Stimulated activated CD4-positive, alpha-beta T cell treated with anti-CD3 and anti-CD28 coated beads, Interleukin-2, amount 100 ng/mL, for 24 hours (primary cell): ENCODE measurements around the gene PCDHA1.
"Not testable (repeated sequence)": the region's sequence is repeated elsewhere in the genome, so short reads cannot be mapped to it uniquely, and the experiment has no call there.

Source experiments
- DNase-seq, 2 donors: peaks; one replicate each; pipeline ENCODE4 v3.0.0-alpha.2; 2020

PCDHA1 gene

DNA sequence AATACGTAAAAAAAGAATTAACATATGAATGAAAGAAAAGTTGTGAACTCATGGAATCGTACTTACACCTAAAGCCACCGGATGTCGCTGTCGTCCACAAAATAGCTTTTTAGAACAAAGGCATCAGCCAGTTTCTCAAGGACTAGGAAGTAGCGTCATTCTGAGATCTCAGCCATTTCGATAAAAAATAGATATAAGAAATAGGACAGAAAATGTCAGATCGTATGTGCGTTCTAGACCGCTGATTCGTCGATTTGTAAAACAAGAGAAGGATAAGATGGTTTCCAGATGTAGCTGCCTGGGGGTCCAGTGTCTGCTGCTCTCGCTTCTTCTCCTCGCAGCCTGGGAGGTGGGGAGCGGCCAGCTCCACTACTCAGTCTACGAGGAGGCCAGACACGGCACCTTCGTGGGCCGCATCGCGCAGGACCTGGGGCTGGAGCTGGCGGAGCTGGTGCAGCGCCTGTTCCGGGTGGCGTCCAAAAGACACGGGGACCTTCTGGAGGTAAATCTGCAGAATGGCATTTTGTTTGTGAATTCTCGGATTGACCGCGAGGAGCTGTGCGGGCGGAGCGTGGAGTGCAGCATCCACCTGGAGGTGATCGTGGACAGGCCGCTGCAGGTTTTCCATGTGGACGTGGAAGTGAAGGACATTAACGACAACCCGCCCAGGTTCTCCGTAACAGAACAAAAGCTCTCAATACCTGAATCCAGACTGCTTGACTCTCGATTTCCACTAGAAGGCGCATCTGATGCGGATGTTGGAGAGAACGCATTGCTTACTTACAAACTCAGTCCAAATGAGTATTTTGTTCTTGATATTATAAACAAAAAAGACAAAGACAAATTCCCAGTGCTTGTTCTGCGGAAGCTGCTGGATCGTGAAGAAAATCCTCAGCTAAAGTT, 70.1 kb downstream of the PCDHA1 start, which contains the start of gene PCDHA10:
PCDHA10 (plus strand) TSS at position 126 of the 903 bp plus-strand sequence; CDS start at position 278, 152 bp downstream.
- DNase-seq = no peak

DNA sequence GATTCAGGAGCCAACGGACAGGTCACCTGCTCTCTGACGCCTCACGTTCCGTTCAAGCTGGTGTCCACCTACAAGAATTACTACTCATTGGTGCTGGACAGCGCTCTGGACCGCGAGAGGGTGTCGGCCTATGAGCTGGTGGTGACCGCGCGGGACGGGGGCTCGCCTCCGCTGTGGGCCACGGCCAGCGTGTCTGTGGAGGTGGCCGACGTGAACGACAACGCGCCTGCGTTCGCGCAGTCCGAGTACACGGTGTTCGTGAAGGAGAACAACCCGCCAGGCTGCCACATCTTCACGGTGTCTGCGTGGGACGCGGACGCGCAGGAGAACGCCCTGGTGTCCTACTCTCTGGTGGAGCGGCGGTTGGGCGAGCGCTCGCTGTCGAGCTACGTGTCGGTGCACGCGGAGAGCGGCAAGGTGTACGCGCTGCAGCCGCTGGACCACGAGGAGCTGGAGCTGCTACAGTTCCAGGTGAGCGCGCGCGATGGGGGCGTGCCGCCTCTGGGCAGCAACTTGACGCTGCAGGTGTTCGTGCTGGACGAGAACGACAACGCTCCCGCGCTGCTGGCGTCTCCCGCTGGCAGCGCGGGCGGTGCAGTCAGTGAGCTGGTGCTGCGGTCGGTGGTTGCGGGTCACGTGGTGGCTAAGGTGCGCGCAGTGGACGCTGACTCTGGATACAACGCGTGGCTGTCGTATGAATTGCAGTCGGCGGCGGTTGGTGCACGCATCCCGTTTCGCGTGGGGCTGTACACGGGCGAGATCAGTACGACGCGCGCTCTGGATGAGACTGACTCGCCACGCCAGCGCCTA, 71.4 kb downstream of the PCDHA1 start:
- DNase-seq = no peak

DNA sequence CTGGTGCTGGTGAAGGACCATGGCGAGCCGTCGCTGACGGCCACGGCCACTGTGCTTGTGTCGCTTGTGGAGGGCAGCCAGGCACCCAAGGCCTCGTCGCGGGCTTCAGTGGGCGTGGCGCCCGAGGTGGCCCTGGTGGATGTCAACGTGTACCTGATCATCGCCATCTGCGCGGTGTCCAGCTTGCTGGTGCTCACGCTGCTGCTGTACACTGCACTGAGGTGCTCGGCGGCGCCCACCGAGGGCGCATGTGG, 72.0 kb downstream of the PCDHA1 start:
- DNase-seq = no peak

DNA sequence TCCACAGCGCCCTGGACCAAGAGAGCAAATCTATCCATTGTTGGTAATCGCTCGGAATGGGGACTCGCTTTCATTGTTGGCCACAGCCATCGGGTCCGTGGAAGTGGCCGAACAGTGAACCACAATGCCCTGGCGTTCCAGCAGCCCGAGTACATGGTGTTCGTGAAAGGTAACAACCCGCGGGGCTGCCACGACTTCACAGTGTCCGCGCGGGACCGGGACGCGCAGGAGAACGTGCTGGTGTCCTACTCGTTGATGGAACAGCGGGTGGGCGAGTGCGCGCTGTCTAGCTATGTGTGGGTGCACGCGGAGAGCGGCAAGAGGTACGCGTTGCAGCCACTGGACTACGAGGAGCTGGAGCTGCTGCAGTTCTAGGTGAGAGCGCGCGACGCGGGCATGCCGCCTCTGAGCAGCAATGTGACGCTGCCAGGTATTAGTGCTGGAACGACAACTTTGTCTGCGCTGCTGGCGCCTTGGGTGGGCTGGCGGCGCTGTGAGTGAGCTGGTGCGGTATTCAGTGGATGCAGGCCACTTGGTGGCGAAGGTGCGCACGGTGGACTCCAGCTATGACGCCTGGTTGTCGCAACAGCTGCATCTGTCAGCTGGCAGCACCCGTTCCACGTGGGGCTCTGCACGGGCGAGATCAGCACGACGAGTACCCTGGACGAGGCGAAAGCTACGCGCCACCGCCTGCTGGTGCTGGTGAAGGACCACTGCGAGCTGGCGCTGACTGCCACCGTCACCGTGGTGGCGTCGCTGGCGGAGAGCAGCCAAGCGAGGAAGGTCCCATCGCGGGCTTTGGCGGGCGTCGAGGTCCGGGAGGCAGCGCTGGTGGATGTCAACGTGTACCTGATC, 76.7 kb downstream of the PCDHA1 start:
- no peak for DNase-seq

DNA sequence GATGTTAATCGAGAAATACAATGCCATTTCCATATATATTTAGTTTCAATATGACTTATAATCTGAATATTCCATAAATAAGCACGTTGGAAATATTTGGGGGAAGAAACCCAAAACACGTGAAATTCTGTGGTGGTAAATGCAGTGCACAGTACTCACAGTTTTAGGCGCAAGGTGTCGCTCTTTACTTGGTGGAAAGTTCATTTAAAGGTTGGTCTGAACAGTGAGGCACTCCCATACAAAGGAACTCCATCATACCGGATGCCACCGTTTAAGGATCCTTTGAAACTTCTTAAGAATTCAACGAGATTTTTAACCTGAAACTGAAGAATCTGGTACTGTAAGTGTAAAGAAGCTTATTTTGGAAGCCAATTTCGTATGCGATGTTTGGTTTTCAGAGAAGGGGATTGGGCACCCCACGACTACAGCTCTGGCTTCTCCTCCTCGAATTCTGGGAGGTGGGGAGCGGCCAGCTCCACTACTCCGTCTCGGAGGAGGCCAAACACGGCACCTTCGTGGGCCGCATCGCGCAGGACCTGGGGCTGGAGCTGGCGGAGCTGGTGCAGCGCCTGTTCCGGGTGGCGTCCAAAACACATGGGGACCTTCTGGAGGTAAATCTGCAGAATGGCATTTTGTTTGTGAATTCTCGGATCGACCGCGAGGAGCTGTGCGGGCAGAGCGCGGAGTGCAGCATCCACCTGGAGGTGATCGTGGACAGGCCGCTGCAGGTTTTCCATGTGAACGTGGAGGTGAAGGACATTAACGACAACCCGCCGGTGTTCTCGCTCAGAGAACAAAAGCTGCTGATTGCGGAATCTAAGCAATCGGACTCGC, 83.0 kb downstream of the PCDHA1 start, which contains the start of gene PCDHA11:
PCDHA11 (plus strand) TSS at position 237 of the 834 bp plus-strand sequence; CDS start at position 384, 147 bp downstream.
- no peak for DNase-seq

DNA sequence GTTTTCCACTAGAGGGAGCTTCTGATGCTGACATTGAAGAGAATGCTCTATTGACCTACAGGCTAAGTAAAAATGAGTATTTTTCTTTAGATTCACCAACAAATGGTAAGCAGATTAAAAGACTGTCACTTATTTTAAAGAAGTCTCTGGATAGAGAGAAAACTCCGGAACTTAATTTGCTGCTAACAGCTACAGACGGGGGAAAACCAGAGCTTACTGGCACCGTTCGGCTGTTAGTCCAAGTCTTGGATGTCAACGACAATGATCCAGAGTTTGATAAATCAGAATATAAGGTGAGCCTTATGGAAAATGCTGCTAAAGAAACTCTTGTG, 83.6 kb downstream of the PCDHA1 start:
- no peak for DNase-seq

DNA sequence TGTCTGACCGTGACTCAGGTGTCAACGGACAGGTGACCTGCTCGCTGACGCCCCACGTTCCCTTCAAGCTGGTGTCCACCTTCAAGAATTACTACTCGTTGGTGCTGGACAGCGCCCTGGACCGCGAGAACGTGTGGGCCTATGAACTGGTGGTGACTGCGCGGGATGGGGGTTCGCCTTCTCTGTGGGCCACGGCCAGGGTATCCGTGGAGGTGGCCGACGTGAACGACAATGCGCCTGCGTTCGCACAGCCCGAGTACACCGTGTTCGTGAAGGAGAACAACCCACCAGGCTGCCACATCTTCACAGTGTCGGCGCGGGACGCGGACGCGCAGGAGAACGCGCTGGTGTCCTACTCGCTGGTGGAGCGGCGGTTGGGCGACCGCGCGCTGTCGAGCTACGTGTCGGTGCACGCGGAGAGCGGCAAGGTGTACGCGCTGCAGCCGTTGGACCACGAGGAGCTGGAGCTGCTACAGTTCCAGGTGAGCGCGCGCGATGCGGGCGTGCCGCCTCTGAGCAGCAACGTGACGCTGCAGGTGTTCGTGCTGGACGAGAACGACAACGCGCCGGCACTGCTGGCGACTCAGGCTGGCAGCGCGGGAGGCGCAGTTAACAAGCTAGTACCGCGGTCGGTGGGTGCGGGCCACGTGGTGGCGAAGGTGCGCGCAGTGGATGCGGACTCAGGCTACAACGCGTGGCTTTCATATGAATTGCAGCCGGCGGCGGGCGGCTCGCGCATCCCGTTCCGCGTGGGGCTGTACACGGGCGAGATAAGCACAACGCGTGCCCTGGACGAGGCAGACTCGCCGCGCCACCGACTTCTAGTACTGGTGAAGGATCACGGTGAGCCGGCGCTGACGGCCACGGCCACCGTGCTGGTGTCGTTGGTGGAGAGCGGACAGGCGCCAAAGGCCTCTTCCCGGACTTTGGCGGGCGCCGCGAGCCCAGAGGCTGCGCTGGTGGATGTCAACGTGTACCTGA, 84.6 kb downstream of the PCDHA1 start:
- no peak for DNase-seq

DNA sequence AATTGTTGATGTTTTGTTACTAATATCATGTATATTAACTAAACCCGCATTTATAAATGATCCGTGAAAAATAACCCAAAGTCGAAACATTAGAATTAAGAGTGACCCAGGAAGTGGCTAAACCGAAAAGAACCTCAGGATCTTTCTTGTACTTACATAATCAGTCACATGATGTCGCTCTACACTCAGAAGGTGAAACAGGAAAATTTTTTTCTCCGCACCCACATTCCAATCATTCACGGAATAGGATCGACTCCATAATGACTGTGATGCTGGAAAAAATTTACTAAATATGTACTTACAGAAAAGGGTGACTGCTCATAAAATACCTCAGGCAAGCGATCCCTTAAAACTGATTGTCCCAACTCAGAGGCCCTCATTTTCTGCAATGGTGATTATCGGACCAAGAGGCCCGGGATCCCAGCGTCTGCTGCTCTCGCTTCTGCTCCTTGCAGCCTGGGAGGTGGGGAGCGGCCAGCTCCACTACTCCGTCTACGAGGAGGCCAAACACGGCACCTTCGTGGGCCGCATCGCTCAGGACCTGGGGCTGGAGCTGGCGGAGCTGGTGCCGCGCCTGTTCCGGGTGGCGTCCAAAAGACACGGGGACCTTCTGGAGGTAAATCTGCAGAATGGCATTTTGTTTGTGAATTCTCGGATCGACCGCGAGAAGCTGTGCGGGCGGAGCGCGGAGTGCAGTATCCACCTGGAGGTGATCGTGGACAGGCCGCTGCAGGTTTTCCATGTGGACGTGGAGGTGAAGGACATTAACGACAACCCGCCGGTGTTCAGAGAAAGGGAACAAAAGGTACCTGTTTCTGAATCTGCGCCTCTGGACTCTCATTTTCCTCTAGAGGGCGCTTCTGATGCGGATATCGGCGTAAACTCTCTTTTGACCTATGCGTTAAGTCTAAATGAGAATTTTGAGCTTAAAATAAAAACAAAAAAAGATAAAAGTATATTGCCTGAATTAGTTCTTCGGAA, 89.4 kb downstream of the PCDHA1 start, which contains the start of gene PCDHA12:
PCDHA12 (plus strand) TSS at position 224 of the 981 bp plus-strand sequence; CDS start at position 389, 165 bp downstream.
- no peak for DNase-seq

DNA sequence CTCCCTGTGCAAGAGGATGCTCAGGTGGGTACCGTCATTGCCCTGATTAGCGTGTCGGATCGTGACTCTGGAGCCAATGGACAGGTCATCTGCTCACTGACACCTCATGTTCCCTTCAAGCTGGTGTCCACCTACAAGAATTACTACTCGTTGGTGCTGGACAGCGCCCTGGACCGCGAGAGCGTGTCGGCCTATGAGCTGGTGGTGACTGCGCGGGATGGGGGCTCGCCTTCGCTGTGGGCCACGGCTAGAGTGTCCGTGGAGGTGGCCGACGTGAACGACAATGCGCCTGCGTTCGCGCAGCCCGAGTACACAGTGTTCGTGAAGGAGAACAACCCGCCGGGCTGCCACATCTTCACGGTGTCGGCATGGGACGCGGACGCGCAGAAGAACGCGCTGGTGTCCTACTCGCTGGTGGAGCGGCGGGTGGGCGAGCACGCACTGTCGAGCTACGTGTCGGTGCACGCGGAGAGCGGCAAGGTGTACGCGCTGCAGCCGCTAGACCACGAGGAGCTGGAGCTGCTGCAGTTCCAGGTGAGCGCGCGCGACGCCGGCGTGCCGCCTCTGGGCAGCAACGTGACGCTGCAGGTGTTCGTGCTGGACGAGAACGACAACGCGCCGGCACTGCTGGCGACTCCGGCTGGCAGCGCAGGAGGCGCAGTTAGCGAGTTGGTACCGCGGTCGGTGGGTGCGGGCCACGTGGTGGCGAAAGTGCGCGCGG, 90.8 kb downstream of the PCDHA1 start:
- not testable (repeated sequence) for DNase-seq

DNA sequence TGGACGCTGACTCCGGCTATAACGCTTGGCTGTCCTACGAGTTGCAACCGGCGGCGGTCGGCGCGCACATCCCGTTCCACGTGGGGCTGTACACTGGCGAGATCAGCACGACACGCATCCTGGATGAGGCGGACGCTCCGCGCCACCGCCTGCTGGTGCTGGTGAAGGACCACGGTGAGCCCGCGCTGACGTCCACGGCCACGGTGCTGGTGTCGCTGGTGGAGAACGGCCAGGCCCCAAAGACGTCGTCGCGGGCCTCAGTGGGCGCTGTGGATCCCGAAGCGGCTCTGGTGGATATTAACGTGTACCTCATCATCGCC, 91.3 kb downstream of the PCDHA1 start:
- DNase-seq = no peak

DNA sequence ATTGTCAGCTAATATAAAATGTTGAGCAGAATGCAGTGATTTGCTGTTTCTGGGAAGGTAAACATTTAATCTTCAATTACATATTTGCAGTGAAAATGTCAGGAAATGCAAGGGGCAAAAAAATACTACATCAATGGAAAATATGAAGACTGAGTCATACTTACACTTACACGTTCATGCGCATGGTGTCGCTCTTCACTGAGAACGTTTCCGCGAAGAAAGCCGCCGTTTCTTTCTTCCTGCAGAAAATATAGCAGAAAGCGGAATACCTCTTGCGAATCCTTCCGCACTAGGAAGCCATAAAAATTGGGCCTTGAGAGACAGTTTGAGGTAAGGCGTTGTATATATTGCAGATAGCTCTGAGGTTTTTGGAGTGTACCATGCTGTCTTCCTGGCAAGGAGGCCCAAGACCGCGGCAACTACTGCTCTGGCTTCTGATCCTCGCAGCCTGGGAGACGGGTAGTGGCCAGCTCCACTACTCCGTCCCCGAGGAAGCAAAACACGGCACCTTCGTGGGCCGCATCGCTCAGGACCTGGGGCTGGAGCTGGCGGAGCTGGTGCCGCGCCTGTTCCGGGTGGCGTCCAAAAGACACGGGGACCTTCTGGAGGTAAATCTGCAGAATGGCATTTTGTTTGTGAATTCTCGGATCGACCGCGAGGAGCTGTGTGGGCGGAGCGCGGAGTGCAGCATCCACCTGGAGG, 96.1 kb downstream of the PCDHA1 start, which contains the start of gene PCDHA13:
PCDHA13 (plus strand) TSS at position 236 of the 702 bp plus-strand sequence; CDS start at position 381, 145 bp downstream.
- no peak for DNase-seq

DNA sequence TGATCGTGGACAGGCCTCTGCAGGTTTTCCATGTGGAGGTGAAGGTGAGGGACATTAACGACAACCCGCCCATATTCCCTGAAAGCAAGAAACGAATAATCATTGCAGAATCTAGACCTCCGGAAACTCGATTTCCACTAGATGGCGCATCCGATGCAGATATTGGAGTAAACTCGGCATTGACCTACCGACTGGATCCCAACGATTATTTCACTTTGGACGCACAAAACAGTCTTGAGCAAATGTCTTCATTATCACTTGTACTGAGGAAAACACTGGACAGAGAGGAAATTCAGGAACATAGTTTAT, 96.6 kb downstream of the PCDHA1 start:
- no peak for DNase-seq

DNA sequence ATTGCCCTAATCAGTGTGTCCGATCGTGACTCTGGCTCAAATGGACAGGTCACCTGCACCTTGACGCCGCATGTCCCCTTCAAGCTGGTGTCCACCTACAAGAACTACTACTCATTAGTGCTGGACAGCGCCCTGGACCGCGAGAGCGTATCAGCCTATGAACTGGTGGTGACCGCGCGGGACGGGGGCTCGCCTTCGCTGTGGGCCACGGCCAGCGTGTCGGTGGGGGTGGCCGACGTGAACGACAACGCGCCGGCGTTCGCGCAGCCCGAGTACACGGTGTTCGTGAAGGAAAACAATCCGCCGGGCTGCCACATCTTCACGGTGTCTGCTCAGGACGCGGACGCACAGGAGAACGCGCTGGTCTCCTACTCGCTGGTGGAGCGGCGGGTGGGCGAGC, 97.4 kb downstream of the PCDHA1 start:
- DNase-seq = no peak

DNA sequence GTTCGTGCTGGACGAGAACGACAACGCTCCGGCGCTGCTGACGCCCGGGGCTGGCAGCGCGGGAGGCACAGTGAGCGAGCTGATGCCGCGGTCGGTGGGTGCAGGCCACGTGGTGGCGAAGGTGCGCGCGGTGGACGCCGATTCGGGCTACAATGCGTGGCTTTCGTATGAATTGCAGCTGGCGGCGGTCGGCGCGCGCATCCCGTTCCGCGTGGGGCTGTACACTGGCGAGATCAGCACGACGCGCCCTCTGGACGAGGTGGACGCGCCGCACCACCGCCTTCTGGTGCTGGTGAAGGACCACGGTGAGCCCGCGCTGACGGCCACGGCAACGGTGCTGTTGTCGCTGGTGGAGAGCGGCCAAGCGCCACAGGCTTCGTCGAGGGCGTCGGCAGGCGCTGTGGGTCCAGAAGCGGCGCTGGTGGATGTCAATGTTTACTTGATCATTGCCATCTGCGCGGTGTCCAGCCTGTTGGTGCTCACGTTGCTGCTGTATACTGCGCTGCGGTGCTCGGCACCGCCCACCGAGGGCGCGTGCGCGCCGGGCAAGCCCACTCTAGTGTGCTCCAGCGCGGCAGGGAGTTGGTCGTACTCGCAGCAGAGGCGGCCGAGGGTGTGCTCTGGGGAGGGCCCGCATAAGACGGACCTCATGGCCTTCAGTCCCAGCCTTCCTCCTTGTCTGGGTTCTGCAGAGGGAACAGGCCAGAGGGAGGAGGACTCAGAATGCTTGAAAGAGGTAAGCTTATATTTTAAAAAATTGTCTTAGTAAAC, 98.2 kb downstream of the PCDHA1 start:
- no peak for DNase-seq

DNA sequence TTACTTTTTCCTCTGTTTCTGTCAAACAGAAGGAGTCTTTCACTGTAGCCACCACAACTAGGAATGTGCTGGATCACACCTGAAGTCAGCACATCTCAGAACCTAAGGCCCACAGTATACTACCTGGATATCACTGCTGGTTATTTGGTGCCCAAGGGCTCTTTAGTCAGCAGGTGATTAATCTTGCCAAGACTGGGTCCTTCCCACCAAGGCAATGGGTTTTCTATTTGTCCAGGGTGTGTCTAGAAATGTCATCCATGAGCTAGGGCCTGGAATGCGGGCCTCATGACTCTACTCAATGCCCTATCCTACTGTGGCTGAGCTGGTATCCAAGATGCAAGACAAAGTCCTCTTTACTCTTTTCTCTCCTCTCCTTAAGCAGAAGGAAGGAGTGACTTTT, 130.4 kb downstream of the PCDHA1 start:
- DNase-seq = no peak

DNA sequence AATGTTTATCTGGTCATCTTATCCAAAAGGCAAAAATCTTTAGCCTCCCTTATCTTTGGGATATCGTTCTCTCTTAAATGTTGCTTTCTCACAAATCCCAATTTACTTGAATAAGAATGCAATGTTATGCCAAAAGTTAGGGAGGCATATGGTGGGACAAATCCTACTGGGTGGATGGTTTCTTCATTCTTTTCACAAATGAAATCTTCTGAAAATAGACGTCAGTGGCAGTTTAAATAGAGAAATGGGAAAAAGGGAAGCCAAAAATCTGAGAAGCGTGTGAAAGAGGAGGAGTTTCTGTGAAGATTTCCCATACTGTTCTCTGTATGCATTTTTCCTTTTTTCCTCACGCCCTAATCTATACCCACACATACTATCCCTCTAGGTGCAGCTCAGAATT, 137.7 kb downstream of the PCDHA1 start:
- no peak for DNase-seq

DNA sequence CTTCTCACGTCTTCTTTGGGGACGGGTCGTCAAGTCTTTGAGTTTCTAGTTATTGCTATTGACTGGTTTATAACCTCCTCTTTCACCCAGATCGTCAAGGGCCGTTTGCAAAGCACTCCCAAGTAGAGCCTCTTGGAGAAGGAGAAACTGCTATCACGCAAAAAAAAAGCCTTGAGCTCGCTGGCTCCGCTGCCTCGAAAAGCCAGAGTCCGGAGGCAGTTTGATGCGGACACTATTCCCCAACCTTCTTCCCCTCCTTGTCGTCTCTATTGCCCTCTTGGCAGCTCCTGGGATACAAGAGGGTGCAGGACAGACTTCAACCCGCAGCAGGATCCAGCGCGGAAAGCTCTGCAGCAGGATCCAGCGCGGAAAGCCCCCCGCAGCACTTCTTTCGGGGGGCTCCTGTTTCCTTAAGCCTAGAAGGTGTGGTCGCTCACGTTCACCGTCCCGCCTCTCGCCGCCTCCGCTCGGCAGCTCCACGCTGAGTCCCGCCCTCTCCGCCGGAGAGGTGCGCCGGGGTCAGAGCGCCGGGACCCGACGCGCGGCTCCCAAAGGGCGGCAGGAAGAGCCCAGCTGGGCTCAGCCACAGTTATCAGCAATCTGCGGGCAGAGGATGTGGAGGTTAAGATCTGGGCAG, 140.0 kb downstream of the PCDHA1 start, which contains the start of gene PCDHAC1:
PCDHAC1 (plus strand) TSS at position 494 of the 637 bp plus-strand sequence. CDS start 594 bp downstream, outside the sequence.
- DNase-seq = no peak
